A549 (cell line): ENCODE measurements around the gene FLNB. TPM values are rescaled to one million over a fixed set of nuclear protein-coding genes. Genes with fewer than 3 reads are reported as not detected.

Experiments
- ATAC-seq, 2 experiments: fragments of 200-7000 bp in 1 of 2; fragments of >200 bp in 1 of 2; cut with Nextera tagmentation in 1 of 2; cut with Tn5 transposase in 1 of 2; 3 replicates each; pipeline versions ENCODE4 v1.8.0 to v1.9.1; 2018 to 2020; ENCODE audit warnings: mild to moderate bottlenecking in 1 of 2, moderate library complexity in 1 of 2
- CTCF ChIA-PET: fragments of 300-600 bp; sonication (Branson Sonifier 250); formaldehyde crosslinking; extraction: SDS; loops from one replicate; lab custom pipeline; 2021; ENCODE audit warnings: antibody characterized with exemption, inconsistent platforms; lab: Yijun Ruan, JAX
- POLR2A ChIA-PET: fragments of 350-600 bp; formaldehyde crosslinking; extraction: SDS; loops from one replicate; lab custom pipeline; 2021; ENCODE audit warnings: antibody characterized with exemption, inconsistent platforms; lab: Yijun Ruan, JAX
- DNase-seq, 2 experiments: peaks; one replicate each; pipeline versions ENCODE4 v3.0.0 to v3.0.0-alpha.2; 2011 to 2016; ENCODE audit warnings: low read depth in 1 of 2, low spot score in 1 of 2
- FAIRE-seq: peaks from 2 replicates; lab custom pipeline; 2011; peaks lifted over from hg19 to GRCh38; lab: Jason Lieb, UNC
- H3K27ac ChIP-seq, 2 experiments: fragments of >200 bp; sonication (Bioruptor Twin); formaldehyde crosslinking; 3 replicates each; pipeline ENCODE4 v1.5.1; 2016 to 2017
- H3K4me1 ChIP-seq: fragments of >200 bp; sonication (Bioruptor Twin); formaldehyde crosslinking; 3 replicates; pipeline ENCODE4 v1.6.1; 2016
- H3K4me2 ChIP-seq: fragments of >200 bp; sonication (Bioruptor Twin); formaldehyde crosslinking; 3 replicates; pipeline ENCODE4 v1.6.1; 2016
- H3K4me3 ChIP-seq: fragments of >200 bp; sonication (Bioruptor Twin); formaldehyde crosslinking; 3 replicates; pipeline ENCODE4 v1.5.1; 2016
- H3K9me3 ChIP-seq: fragments of >200 bp; sonication (Bioruptor Twin); formaldehyde crosslinking; 3 replicates; pipeline ENCODE4 v1.6.1; 2016
- BCL3 ChIP-seq: fragments of >200 bp; sonication (Bioruptor Twin); formaldehyde crosslinking; IDR thresholded peaks from 3 replicates; pipeline ENCODE4 v1.6.1; 2016
- BHLHE40 ChIP-seq: IDR thresholded peaks from 2 replicates; pipeline ENCODE4 v1.6.1; 2012; ENCODE audit warnings: low read depth, low read length, inconsistent platforms
- CEBPB ChIP-seq, 2 experiments: fragments of >200 bp in 1 of 2; sonication (Bioruptor Twin) in 1 of 2; formaldehyde crosslinking in 1 of 2; IDR thresholded peaks; 2 replicates each; pipeline ENCODE4 v1.6.1; 2012 to 2016
- CHD4 ChIP-seq: fragments of 200-600 bp; sonication (generic); IDR thresholded peaks from 2 replicates; pipeline ENCODE4 v1.6.1; 2016; ENCODE audit warnings: antibody characterized with exemption, mild to moderate bottlenecking, borderline replicate concordance
- CTCF ChIP-seq: fragments of >200 bp; sonication (Bioruptor Twin); formaldehyde crosslinking; IDR thresholded peaks from 3 replicates; pipeline ENCODE4 v1.5.1; 2016
- EP300 ChIP-seq, 2 experiments: fragments of >200 bp; sonication (Bioruptor Twin); formaldehyde crosslinking; IDR thresholded peaks; 2 replicates in 1 of 2; 3 replicates in 1 of 2; pipeline ENCODE4 v1.6.1; 2016 to 2017
- ESRRA ChIP-seq: fragments of 150-350 bp; IDR thresholded peaks from 2 replicates; pipeline ENCODE4 v1.6.1; 2014; ENCODE audit warnings: mild to moderate bottlenecking, low read length, borderline replicate concordance
- FOSL2 ChIP-seq, 2 experiments: fragments of 450-650 bp in 1 of 2; fragments of >200 bp in 1 of 2; sonication (Bioruptor Twin) in 1 of 2; formaldehyde crosslinking; IDR thresholded peaks; 2 replicates each; pipeline versions ENCODE4 v1.5.0 to v1.6.1; 2016 to 2020; ENCODE audit warnings: mild to moderate bottlenecking in 1 of 2, moderate library complexity in 1 of 2
- GATA3 ChIP-seq: IDR thresholded peaks from 2 replicates; pipeline ENCODE4 v1.6.1; 2012; ENCODE audit warnings: borderline replicate concordance
- HEYL ChIP-seq: fragments of 250-450 bp; sonication (Bioruptor Pico); IDR thresholded peaks from 2 replicates; pipeline ENCODE4 v1.8.0; 2021; ENCODE audit warnings: mild to moderate bottlenecking, moderate library complexity
- HOXA7 ChIP-seq: fragments of 250-450 bp; sonication (Bioruptor Pico); IDR thresholded peaks from 2 replicates; pipeline ENCODE4 v1.5.0; 2020; ENCODE audit warnings: mild to moderate bottlenecking, moderate library complexity
- KDM1A ChIP-seq: fragments of 200-600 bp; sonication (generic); IDR thresholded peaks from 2 replicates; pipeline ENCODE4 v1.6.1; 2016; ENCODE audit warnings: low read depth, mild to moderate bottlenecking
- MYC ChIP-seq: IDR thresholded peaks from 2 replicates; pipeline ENCODE4 v1.6.1; 2012; ENCODE audit warnings: mild to moderate bottlenecking, inconsistent platforms, low read length, improper control_type of control experiment, borderline replicate concordance
- PBX3 ChIP-seq: IDR thresholded peaks from 2 replicates; pipeline ENCODE4 v1.6.1; 2012
- RFX5 ChIP-seq: fragments of 450-650 bp; IDR thresholded peaks from 2 replicates; pipeline ENCODE4 v1.7.1; 2014; ENCODE audit warnings: antibody characterized with exemption, mild to moderate bottlenecking, moderate library complexity
- WGBS: methylation state at CpG from one replicate; pipeline ENCODE4 v1.1.6; 2017; ENCODE audit errors: missing lambda C conversion rate; 5-methylcytosine and 5-hydroxymethylcytosine counted together
- polyA plus RNA-seq, 4 experiments: library from polyadenylated mRNA; depleted of rRNA in 3 of 4; stranded (reverse); fragments of >200 nt; fragmentation: RNase III in 1 of 4; extraction: RNeasy Plus Mini Kit Qiagen cat#74134 plus additional on column Dnase treatment in 1 of 4; gene quantifications; 2 replicates in 3 of 4; 3 replicates in 1 of 4; pipeline ENCODE4 v1.2.3, GENCODE V29; 2011 to 2017
- TF ChIP-seq, protein P1 (sequence below): fragments of >200 bp; sonication (Bioruptor Twin); formaldehyde crosslinking; IDR thresholded peaks from 2 replicates; pipeline ENCODE4 v1.6.1; 2016

The FLNB gene
- polyA plus RNA-seq, 2 of the 4 experiments (the other 2 are of a cell fraction), result 235 to 439 TPM

GRCh38 chr3:58111513-58112184 is 103.4 kb downstream of the FLNB start (continued):
- TF ChIP-seq FOSL2 (IDR thresholded peaks at IDR 0.05) (no peak), FOSL2 (CRISPR knock-in tag; IDR thresholded peaks at IDR 0.05) (no peak)

GRCh38 chr3:58112185-58112535 is 103.9 kb downstream of the FLNB start:
- TF ChIP-seq BHLHE40, result no peak
- TF ChIP-seq ESRRA, result no peak
- TF ChIP-seq CTCF, result no peak
- TF ChIP-seq, protein P1, sequence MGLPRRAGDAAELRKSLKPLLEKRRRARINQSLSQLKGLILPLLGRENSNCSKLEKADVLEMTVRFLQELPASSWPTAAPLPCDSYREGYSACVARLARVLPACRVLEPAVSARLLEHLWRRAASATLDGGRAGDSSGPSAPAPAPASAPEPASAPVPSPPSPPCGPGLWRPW, result no peak
- POLR2A ChIA-PET, result no interaction called here
- WGBS, result 82% methylated on average over 5 of the region's 6 CpGs
- no peak for DNase-seq
- CTCF ChIA-PET, result interaction anchor here (0.9 to 1.0 kb wide), 2 partner anchors 16 to 71 kb away, joined by 3 read pairs; no protein-coding TSS in a partner anchor
- H3K4me2 ChIP-seq, result no peak overlapping the region
- H3K4me1 ChIP-seq, result peaks cover 31% of the 10 kb centered on the region
- no peak for ATAC-seq
- no peak overlapping the region for H3K4me3 ChIP-seq
- H3K27ac ChIP-seq, result no peak overlapping the region
- H3K9me3 ChIP-seq, result no peaks in the 10 kb centered on the region
- no peak for FAIRE-seq

DNA sequence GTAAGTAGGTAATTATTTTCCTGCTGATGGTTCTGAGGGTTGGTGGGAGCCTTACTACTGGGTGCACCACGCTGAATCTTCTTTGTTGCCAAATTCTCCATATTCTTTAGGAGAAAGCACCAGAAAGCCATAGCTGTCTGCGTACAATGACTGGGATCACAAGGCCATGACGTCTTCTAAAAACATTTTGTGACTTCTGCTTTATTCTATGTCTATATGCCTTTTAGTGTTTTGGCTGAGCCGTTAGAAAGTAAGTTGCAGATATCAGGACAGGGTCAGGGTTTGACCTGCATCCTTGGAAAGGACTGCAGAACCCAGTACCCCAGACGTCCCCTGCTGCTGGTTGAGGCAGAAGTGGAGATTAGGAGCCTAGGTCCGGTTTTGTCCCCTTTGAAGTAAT is 107.0 kb downstream of the FLNB start:
- POLR2A ChIA-PET, result no interaction called here
- 79% methylated on average over 6 of the region's 6 CpGs for WGBS
- peaks cover 42% of the 10 kb centered on the region for H3K4me1 ChIP-seq
- TF ChIP-seq KDM1A, result no peak
- TF ChIP-seq PBX3, result no peak
- TF ChIP-seq, protein P1, result no peak
- no peak for TF ChIP-seq MYC
- TF ChIP-seq CHD4, result no peak
- no peak for TF ChIP-seq BCL3
- TF ChIP-seq GATA3, result no peak
- TF ChIP-seq EP300 (IDR thresholded peaks at IDR 0.05), result no peak
- TF ChIP-seq CEBPB (IDR thresholded peaks at IDR 0.05), result no peak
- TF ChIP-seq RFX5, result no peak
- no peak for TF ChIP-seq HEYL (CRISPR knock-in tag)
- no peak for TF ChIP-seq HOXA7 (CRISPR knock-in tag)
- TF ChIP-seq, all 56 proteins: peak for 0
- no peak for FAIRE-seq
- H3K27ac ChIP-seq, result peak overlapping the region in 1 of 2 experiments; percentile 39; a peak in 1 of 6 replicates
- no peaks in the 10 kb centered on the region for H3K9me3 ChIP-seq
- no peak for ATAC-seq
- no peak overlapping the region for H3K4me2 ChIP-seq
- no peak for DNase-seq
- CTCF ChIA-PET, result no interaction called here
- H3K4me3 ChIP-seq, result no peak overlapping the region
